Right forelimb (tissue), 1 donor: ENCODE results near the gene GPR31.
"Not testable (repeated sequence)": the region's sequence is repeated elsewhere in the genome, so short reads cannot be mapped to it uniquely, and the experiment has no call there.

Experiments used
- DNase-seq: peaks from one replicate; pipeline ENCODE4 v3.0.0-alpha.2; 2018

Gene GPR31

GRCh38 chr6:167157863-167158262 lies at the start of gene GPR31:
TSS of gene GPR31 (minus strand) at chr6:167157980. CDS start at chr6:167157831, 149 bp downstream.
- peak; percentile 6 for DNase-seq

- no peak for DNase-seq
These were observed 49.7 kb upstream of the GPR31 start for GRCh38 chr6:167207527-167207926.

GRCh38 chr6:167205316-167205715 lies 47.5 kb upstream of the GPR31 start:
- DNase-seq, result not testable (repeated sequence)

GRCh38 chr6:167204059-167204348 lies 46.2 kb upstream of the GPR31 start:
- not testable (repeated sequence) for DNase-seq

GRCh38 chr6:167203261-167204058 lies 45.7 kb upstream of the GPR31 start:
- DNase-seq, result not testable (repeated sequence)

GRCh38 chr6:167202613-167203012 lies 44.8 kb upstream of the GPR31 start:
- not testable (repeated sequence) for DNase-seq

GRCh38 chr6:167200806-167201205 lies 43.0 kb upstream of the GPR31 start:
- DNase-seq, result no peak

GRCh38 chr6:167195941-167196610 lies 38.3 kb upstream of the GPR31 start:
- not testable (repeated sequence) for DNase-seq

- not testable (repeated sequence) for DNase-seq
These were observed 35.8 kb upstream of the GPR31 start for GRCh38 chr6:167193515-167194125.

GRCh38 chr6:167191043-167191583 lies 33.3 kb upstream of the GPR31 start:
- not testable (repeated sequence) for DNase-seq

GRCh38 chr6:167187275-167187674 lies 29.5 kb upstream of the GPR31 start:
- not testable (repeated sequence) for DNase-seq

- not testable (repeated sequence) for DNase-seq
These were observed 27.3 kb upstream of the GPR31 start for GRCh38 chr6:167185101-167185500.

GRCh38 chr6:167182913-167183314 lies 25.1 kb upstream of the GPR31 start:
- not testable (repeated sequence) for DNase-seq

- not testable (repeated sequence) for DNase-seq
These were observed 23.6 kb upstream of the GPR31 start for GRCh38 chr6:167181351-167181750.

GRCh38 chr6:167180086-167180485 lies 22.3 kb upstream of the GPR31 start:
- DNase-seq, result not testable (repeated sequence)

- DNase-seq, result not testable (repeated sequence)
These were observed 21.3 kb upstream of the GPR31 start for GRCh38 chr6:167178896-167179655.

GRCh38 chr6:167177271-167177670 lies 19.5 kb upstream of the GPR31 start:
- not testable (repeated sequence) for DNase-seq

- DNase-seq, result not testable (repeated sequence)
These were observed 14.2 kb upstream of the GPR31 start for GRCh38 chr6:167172011-167172410.

GRCh38 chr6:167171300-167171699 lies 13.5 kb upstream of the GPR31 start:
- DNase-seq, result not testable (repeated sequence)

GRCh38 chr6:167169867-167170266 lies 12.1 kb upstream of the GPR31 start:
- not testable (repeated sequence) for DNase-seq

- not testable (repeated sequence) for DNase-seq
These were observed 10.5 kb upstream of the GPR31 start for GRCh38 chr6:167168296-167168695.

- DNase-seq, result not testable (repeated sequence)
These were observed 9.9 kb upstream of the GPR31 start for GRCh38 chr6:167167699-167168098.
